ENCODE results near the gene NTN5. TPM values are rescaled to one million over a fixed set of nuclear protein-coding genes. Genes with fewer than 3 reads are reported as not detected.
A peak's percentile ranks its signal among the peaks of the same experiment; 100 is the strongest.

The NTN5 gene
- total and polyA plus RNA-seq, 8 donors: 0.29 to 1.4 (median 0.95) TPM

DNA sequence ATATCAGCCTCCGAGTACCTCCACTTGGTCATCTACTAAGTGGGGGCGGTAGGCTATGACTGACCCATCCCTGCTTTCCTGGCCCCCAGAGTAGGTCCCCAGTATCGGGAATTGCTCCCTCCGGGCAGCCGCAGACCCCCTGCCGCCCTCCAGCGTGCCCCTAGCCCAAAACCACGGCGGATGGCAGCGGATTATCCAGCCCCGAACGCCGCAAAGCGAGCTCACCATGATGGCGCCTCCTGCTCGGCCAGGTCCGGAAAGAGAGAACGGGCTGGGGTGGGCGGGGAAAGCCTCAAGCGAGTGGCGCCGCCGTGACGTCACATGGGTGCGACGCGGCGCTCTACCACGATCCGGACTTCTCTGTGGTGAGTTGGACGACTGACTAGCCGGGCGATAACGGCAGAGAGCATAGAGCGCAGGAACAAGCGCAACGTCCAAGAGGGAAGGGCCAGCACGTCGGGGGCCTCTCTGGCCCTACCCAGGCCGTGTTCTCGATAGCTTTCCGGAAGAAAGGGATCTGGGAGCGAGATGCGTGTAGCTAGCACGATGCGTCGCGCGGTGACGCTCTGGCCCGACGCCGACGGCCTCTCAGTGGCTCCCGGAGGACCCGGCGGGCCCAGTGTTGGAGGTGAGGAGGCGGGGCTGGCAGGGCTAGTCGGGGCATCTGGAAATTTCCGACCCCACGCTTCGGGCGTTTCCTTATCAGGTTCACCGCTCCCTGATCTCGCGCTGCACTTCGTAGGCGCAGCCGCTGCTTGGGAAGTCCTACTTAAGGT lies 53.7 kb downstream of the NTN5 start, which contains the start of the genes RPL18 and SPHK2:
Gene RPL18, minus strand, starts transcription at position 263 of the 776 bp plus-strand sequence. Its CDS starts 35 bp downstream, at position 228.
Gene SPHK2, plus strand, starts transcription at position 591 of the 776 bp plus-strand sequence. CDS start 1,009 bp downstream, outside the sequence.
- intact Hi-C loops (cut with DNase I): no loop called here
- Histone ChIP-seq H3K4me3 (peak within 1 kb of the TSS; percentile 75 to 87), H3K4me1 (peaks cover 20 to 74% of the 10 kb centered on the region in 2 donors), H3K27me3 (no peaks in the 10 kb centered on the region), H3K9me3 (no peaks in the 10 kb centered on the region), H3K27ac (peak within 1 kb of the TSS; percentile 92 to 94), H3K36me3 (peaks cover 0 to 40% of the 10 kb centered on the region in 2 donors)
- DNase-seq (peak; percentile 99 to 100 (median 99)), ATAC-seq (peak; percentile 82)
- no peak for TF ChIP-seq CTCF (IDR thresholded peaks at IDR 0.05)

- TF ChIP-seq CTCF (IDR thresholded peaks at IDR 0.05): no peak
- H3K27me3 ChIP-seq: no peaks in the 10 kb centered on the region
- intact Hi-C loops (cut with DNase I): no loop called here
- ATAC-seq (no peak), DNase-seq (no peak)
- peaks cover 0 to 40% of the 10 kb centered on the region in 2 donors for H3K36me3 ChIP-seq
- H3K4me3 ChIP-seq: peak overlapping the region; percentile 75 to 87
- no peaks in the 10 kb centered on the region for H3K9me3 ChIP-seq
- peaks cover 20 to 67% of the 10 kb centered on the region in 2 donors for H3K4me1 ChIP-seq
- H3K27ac ChIP-seq: peak overlapping the region; percentile 92 to 94
Measured at GRCh38 chr19:48618278-48618915, 54.4 kb downstream of the NTN5 start.

DNA sequence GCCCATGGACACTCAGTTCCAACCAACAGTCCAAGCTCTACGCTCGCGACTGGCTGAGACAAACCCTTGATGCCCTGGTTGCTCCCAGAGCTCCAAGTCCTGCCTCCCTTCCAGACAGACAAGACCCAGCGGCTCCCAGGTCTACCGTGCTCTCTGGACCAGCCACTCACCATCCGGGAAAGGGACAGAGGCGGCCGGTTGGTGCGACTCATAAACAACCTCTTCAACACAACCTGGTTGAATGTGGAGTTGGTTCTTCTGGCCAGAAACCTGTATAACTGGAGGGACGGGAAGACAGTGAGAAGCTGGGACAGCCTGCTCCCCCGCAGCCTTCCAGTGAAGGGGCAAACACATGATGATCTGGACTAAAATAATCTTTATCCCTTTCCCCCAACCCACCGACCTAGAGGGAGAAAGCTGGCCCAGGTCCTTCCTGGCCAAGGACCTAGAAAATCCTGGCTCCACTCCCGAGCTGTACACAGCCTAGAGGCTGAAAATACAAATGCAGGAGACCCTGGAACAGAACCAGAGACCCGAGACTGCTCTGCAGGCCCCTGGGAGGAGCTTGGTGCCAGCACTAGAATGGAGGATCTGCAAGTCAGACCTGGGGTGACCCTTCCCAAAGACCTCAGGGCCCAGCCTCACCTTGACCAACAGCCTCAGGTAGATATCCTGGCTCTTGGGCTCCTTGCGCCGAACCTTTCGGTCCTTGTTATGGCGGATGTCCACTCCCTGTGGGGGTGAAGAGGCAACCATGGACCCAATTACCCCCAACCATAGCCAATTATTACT lies 55.5 kb downstream of the NTN5 start:
- peak overlapping the region; percentile 75 to 87 for H3K4me3 ChIP-seq
- peaks cover 0 to 40% of the 10 kb centered on the region in 2 donors for H3K36me3 ChIP-seq
- no peaks in the 10 kb centered on the region for H3K27me3 ChIP-seq
- ATAC-seq (no peak), DNase-seq (peak in 1 of 4 donors; percentile 37)
- no peak for TF ChIP-seq CTCF (IDR thresholded peaks at IDR 0.05)
- peak overlapping the region; percentile 5 to 92 for H3K27ac ChIP-seq
- intact Hi-C loops (cut with DNase I): no loop called here
- H3K4me1 ChIP-seq: peaks cover 20 to 57% of the 10 kb centered on the region in 2 donors
- no peaks in the 10 kb centered on the region for H3K9me3 ChIP-seq

DNA sequence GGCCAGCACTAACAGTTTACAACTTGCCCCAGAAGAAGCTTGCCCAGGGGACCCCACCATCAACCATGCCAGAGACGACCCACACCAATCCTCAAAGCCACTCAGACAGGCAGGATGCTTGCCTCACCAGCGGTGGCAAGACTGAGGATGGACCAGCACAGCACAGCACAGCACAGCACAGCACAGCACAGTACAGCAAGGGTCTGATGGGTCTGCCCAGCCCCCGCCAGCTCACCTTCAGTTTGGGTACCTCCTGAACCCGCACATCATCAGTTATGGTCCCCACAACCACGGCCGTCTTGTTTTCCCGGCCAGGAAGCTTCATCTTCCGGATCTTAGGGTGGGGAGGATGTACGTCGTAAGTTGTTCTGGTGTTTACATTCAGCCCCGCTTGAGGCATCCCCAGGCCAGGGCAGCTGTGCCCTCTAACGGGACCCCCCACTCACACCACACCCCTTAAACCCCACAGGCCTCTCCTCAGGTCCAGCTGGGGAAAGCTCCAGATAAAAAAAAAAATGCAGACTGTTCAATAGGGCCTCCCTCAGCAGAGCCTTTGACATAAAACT lies 56.2 kb downstream of the NTN5 start:
- H3K9me3 ChIP-seq: no peaks in the 10 kb centered on the region
- no peak for ATAC-seq
- H3K27me3 ChIP-seq: no peaks in the 10 kb centered on the region
- peaks cover 0 to 40% of the 10 kb centered on the region in 2 donors for H3K36me3 ChIP-seq
- intact Hi-C loops (cut with DNase I): no loop called here
- no peak for DNase-seq
- TF ChIP-seq CTCF (IDR thresholded peaks at IDR 0.05): no peak
- H3K4me1 ChIP-seq: peaks cover 20 to 50% of the 10 kb centered on the region in 2 donors
- H3K4me3 ChIP-seq: peak overlapping the region in 1 of 2 donors; percentile 75
- peak overlapping the region in 1 of 2 donors; percentile 25 for H3K27ac ChIP-seq
